HL-60 (cell line): Measurements from ENCODE around the gene CLDN6.

Experiments
- DNase-seq, 2 experiments: peaks; one replicate each; pipeline ENCODE4 v3.0.0-alpha.2; 2010 to 2020; ENCODE audit warnings: low read depth in 1 of 2, low spot score in 1 of 2
- H3K27ac ChIP-seq: fragments of 250-450 bp; sonication (Bioruptor Pico); replicated peaks from 2 replicates; pipeline ENCODE4 v1.5.1; 2020; ENCODE audit warnings: mild to moderate bottlenecking, moderate library complexity
- H3K27me3 ChIP-seq: fragments of 250-450 bp; sonication (Bioruptor Pico); 2 replicates; pipeline ENCODE4 v1.5.1; 2021; ENCODE audit warnings: mild to moderate bottlenecking, moderate library complexity; ENCODE audit not compliant: insufficient read depth, poor library complexity, severe bottlenecking
- H3K4me3 ChIP-seq: replicated peaks from 2 replicates; pipeline ENCODE4 v1.5.1; 2011; ENCODE audit warnings: mild to moderate bottlenecking, control low read depth, low read length; ENCODE audit not compliant: insufficient read depth
- CTCF ChIP-seq: IDR thresholded peaks from one replicate; pipeline ENCODE4 v1.5.1; 2011; ENCODE audit warnings: low read length, control low read depth, inconsistent platforms; ENCODE audit not compliant: insufficient read depth
- GABPA ChIP-seq: IDR thresholded peaks from 2 replicates; pipeline ENCODE4 v1.6.1; 2012; ENCODE audit warnings: low read depth
- POLR2AphosphoS5 ChIP-seq: IDR thresholded peaks from 2 replicates; pipeline ENCODE4 v1.6.1; 2012; ENCODE audit warnings: low read depth
- REST ChIP-seq: IDR thresholded peaks from 2 replicates; pipeline ENCODE4 v1.6.1; 2012; ENCODE audit warnings: low read depth; ENCODE audit not compliant: insufficient replicate concordance
- SPI1 ChIP-seq: IDR thresholded peaks from 2 replicates; pipeline ENCODE4 v1.6.1; 2012; ENCODE audit warnings: low read depth, mild to moderate bottlenecking, borderline replicate concordance

The CLDN6 gene

GRCh38 chr16:2982402-2982801 lies 35.6 kb downstream of the CLDN6 start:
- H3K27me3 ChIP-seq, result no peaks in the 10 kb centered on the region
- no peak overlapping the region for H3K4me3 ChIP-seq
- TF ChIP-seq CTCF (no peak), POLR2AphosphoS5 (no peak), GABPA (no peak), SPI1 (no peak), REST (no peak)
- H3K27ac ChIP-seq, result no peak overlapping the region
- no peak for DNase-seq

DNA sequence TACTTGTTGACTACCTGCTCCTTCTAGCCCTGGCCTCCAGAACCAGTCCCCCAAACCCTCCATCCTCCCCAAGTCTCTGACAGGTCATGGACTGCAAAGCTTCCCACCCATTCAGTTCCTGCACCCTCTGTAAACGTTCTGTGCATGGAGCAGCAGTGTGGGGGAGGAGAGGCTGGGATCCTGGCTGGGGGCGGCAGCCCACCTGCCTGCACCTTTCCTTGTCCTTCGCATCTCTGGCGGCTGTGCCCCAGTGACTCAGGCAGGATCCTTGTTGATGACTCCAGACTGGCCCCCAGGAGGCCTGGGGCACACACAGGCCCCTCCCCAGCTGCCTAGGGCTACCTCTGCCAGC lies 36.1 kb downstream of the CLDN6 start:
- no peak for DNase-seq
- Histone ChIP-seq H3K27ac (no peak overlapping the region), H3K4me3 (no peak overlapping the region), H3K27me3 (no peaks in the 10 kb centered on the region)
- no peak for TF ChIP-seq GABPA
- no peak for TF ChIP-seq REST
- TF ChIP-seq POLR2AphosphoS5, result no peak
- TF ChIP-seq SPI1, result no peak
- TF ChIP-seq CTCF, result no peak

DNA sequence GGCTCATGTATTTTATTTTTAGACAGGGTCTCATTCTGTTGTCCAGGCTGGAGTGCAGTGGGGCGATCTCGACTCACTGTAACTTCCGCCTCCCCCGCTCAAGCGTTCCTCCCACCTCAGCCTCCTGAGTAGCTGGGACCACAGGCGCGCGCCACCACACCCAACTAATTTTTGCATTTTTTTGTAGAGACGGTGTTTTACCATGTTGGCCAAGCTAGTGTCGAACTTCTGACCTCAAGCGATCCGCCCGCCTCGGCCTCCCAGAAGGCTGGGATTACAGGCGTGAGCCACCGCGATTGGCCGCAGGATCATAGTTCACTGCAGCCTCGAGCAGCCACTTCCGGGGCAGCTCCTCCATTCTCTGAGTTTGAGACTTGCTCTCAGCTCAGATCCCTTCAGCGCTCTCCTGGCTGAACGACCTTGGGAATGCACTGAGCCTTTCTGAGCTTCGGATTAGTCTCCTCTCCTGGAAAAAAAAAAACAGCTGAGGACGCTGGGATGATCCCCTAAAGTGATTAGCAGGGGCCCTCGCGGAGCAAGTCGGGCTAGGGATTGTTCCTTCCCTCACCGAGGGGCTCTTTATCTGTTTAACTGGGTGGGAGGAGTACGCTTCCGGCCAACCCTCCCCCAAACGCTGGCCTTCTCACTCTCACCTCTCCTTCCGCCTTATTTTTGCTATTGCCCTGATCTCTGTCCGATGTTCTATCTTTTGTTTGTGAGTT lies 36.6 kb downstream of the CLDN6 start:
- H3K4me3 ChIP-seq, result no peak overlapping the region; the same call in 1 of the 2 replicates
- no peak for DNase-seq
- peak overlapping the region; percentile 88 for H3K27ac ChIP-seq
- no peaks in the 10 kb centered on the region for H3K27me3 ChIP-seq
- TF ChIP-seq POLR2AphosphoS5, result no peak
- TF ChIP-seq CTCF, result no peak
- no peak for TF ChIP-seq GABPA
- no peak for TF ChIP-seq SPI1
- TF ChIP-seq REST, result no peak
